Embryonic facial prominence (tissue), 1 donor: ENCODE data around the gene KCNK15.
"Not testable (repeated sequence)": the region's sequence is repeated elsewhere in the genome, so short reads cannot be mapped to it uniquely, and the experiment has no call there.

ENCODE experiments used
- DNase-seq: peaks from one replicate; pipeline ENCODE4 v3.0.0-alpha.2; 2016; ENCODE audit errors: extremely low spot score

The KCNK15 gene

DNA sequence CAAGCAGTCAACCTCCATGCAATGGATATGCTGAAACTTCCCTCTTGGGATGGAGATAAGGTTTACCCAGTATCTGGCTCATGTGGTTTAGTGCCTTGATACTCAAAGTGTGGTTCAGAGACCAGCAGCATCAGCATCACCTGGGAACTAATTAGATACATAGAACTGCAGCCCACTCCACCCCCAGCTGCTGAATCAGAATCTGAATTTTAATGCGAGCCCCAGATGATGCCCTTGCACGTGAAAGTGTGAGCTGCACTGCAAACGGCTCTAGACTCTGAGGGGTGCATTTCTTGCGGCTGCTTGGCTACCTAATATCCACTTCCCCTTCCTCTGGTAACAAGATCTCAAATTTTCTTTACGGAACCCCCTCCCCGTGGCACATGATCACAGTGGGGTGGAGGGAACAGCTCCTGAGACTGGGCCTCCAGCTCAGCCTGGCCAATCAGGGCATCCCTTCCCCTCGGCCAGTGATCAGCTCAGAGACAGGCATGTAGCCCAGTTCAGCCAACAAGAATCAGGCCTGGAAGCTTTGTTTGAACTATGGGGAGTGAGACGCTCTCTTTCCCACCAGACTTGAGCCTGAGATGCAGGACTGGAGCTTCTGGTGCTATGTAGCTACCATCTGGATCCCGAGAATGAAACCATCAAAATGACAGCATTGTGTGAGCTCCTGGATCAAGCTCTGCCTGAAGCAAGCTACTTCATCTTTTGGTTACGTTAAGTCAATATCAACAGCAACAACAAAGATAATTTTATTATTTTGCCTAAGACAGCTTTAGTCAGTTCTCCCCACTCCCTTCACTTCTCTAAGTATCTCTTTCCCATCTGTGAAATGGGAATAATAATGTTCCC, 12.8 kb downstream of the KCNK15 start:
- no peak for DNase-seq

DNA sequence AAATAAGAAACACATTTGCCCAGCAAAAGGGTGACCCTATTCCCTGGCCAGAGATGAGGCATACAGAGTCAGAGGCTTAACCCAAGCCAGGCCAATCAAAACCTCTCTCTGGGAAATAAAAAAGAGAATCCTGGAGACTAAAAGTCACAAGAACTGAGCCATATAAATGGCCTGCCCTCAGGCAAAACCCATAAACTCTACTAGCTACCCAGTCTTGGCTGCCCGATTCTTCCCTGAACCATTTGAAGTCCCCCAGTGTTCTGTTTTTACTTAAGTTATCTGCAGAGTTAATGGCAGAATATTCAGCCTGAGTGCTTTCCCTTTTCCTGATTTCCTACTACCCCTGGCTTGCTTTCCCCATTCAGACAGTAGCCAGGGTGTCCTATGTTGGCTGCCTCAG, 13.9 kb downstream of the KCNK15 start:
- DNase-seq: no peak

DNA sequence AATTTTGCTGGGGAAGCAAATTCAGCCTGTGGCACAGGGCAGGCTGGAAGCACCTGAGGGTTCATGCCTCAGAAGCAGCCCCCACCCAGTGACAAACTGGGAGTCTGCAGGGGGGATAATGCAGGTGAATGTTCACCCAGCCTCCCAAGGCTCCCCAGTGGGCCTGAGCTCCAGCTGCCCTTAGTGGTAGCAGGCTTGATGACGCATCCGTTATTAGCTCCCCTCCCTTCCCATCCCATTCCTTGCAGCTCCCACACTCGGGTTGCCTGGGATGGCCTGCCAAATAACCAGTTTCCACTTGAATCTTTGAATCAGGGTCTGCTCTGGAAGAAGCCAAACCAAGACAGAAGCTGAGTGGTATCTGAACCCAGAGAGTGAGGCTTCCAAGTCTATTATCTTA, 15.8 kb downstream of the KCNK15 start:
- no peak for DNase-seq

DNA sequence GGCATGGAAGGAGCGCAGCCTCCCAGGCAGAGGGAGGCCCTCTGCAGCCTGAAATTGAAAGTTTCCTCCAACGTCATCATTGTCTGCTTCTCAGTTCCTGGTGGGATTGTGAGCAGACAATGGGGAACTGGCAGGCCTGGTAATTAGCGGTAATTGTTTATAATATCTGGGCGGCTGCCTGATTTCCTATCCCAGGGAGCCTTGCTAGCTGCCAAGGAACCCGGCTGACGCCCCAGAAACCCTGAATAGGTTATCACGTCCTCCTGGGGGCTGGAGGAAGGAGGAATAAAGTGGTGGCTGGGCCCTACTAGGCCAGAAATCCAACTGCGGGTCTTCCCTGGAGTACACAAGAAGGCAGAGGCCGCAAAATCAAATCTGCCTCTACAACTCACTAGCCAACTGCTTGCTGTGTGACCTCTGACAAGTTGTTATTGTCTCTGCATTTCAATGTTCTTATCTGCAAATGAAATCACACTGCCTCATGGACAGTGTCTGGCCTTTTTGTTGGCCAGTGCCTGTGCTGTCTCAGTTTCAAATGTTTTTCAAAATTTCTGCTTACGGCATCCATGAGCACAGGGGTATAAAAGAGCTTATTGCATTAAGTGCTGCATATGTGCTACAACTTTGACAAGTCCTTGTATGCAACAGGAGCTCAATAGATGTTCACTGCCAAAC, 16.9 kb downstream of the KCNK15 start:
- no peak for DNase-seq

DNA sequence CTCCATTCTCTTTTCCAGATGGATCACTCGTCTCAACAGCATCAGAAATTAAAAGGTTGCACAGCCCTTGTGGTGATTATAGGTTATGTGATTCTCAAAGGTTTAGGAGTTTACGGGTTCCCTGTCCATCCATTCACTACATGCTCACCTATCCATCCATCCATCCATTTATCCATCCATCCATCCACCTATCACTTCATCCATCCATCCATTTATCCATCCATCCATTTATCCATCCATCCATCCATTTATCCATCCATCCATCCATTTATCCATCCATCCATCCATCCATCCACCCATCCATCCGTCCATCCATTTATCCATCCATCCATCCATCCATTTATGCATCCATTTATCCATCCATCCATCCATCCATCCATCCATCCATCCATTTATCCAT, 18.1 kb downstream of the KCNK15 start:
- not testable (repeated sequence) for DNase-seq

DNA sequence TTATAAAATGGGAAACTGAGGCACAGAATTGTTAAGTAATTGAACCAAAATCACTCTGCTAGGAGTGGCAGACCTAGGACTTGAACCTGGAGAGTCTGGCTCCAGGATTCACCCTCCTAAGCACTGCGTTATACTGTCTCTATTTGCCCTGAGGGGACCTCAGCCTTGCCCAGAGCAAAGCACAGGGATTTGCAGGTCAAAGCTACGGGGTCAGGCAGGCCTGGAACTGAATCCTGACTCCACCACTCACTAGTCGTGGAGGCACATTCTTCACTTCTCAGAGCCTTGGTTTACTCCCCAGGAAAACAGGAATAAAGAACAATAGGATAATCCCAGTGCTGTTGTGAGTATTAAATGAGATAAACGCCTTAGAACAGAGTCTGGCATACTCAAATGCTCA, 19.4 kb downstream of the KCNK15 start:
- no peak for DNase-seq

DNA sequence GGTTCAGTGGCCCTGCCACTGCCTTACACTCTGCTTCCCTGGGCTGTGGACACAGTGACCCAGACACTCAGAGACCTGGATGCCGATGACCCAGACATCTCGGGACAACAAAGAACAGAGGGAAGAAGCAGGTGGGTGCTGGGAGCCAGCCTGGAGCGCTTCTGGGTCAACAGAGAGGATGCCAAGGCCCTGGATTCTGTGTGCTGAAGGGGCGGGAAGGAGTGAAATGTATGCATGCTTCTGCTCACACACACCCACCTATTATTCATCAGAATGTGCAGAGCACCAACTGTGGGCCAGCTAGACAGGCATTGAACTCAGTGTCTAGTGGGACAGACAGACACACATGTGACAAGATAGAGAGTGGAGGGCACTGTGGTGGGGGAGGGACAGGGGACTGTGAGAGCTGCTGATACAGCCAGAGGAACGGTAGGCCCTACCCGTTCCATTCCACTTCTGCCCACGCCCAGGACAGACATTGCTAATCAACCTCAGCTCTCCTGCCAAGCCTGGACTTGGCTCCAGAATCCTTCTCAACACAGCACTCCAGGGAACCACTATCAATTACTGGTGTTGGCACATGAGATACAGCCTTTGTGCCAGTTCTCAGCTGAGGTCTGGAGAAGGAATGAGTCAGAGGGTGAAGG, 20.2 kb downstream of the KCNK15 start:
- no peak for DNase-seq

DNA sequence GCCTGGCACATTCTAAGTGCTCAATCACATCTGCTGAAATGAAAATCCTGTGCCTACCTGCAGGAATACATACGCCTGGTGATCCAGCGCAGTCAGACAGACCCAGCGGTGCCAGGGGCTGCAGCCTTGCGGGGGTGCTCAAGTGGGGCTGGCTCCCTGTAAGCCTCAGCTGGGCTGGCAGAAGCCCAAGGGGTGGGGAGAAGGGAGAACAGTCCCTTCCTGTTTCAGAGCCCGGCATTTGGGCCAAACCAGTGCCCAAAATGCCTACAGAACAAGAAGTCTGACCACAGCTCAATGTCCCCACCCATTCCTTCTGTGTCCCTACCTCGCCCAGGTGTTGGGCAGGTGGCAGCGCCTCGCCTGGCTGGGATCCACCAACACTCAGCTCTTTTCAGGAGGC, 22.6 kb downstream of the KCNK15 start:
- no peak for DNase-seq

DNA sequence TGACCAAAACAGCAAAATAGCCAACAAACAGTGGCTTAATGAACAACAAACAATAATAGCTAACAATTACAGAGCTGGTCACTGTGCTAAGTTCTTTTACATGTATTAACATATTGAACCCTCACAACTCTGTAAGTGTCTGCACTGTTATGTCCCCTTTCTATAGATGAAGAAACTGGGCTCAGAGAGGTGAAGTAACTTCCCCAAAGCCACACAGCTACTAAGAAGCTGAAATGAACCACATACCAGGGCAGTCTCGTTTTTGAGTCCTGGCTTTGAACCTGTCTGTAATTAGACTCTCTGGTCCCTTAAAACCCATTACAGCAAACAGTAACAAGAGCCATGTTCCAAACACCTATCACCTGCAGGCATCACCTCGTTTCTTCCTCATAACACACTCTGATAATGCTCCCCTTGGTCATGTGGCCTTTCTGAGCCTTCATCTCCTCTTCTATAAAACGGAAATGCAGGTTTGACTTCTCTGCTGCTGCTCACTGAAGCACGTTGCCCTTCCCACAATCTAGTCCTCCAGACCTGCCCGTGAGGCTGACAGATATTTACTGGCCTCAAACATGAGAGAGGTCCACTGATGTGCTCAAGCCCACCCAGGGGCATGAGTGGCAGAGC, 23.3 kb downstream of the KCNK15 start:
- no peak for DNase-seq

DNA sequence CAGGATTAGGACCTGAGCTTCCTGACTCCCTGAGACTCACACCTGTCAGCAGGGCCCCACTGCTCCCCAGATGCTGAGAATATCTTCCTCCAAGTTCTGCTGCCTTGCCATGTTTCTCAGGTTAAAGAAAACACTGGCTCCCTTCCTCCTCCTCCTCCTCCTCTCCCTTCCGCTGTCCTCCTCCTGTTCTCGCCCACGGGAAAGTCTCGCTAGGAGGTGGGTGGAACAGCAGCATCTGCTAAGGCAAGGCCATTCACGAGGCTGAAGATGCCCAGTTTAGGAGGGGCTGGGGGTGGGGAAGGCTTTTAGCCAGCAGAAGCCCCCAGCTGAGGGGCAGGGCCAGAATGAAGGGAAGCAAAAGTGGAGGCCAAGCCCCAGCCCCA, 23.8 kb downstream of the KCNK15 start:
- no peak for DNase-seq

DNA sequence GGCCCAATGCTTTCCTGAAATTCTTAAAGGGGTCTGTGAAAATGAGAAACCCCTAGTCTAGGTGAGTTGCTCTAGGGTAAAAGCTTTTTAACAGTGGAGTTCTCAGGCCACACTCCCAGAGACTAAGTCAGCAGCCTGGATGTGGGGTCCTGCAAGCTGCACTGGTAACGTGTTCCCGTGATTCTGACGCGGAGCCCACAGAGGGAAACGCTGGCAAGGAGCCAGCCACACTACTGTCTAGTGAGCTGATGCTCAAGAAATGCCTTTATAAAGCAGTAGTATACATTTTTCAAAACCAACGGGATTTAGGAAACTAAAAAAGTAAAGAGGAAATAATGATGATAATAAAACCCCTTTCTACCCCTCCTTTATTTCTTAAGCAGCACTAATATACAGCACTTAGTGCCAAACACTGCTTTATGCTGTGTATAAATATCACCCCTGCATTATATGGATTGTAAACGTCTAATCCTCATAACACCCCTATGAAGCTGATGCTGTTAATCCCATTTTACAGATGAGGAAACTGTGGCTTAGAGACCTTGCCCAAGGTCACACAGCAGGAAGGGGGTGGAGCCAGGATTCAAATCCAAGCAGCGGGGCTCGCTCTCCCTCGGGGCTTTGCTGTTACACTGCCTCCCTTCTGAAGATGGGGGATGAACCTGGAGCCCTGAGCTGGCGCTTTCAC, 25.0 kb downstream of the KCNK15 start:
- DNase-seq: no peak

DNA sequence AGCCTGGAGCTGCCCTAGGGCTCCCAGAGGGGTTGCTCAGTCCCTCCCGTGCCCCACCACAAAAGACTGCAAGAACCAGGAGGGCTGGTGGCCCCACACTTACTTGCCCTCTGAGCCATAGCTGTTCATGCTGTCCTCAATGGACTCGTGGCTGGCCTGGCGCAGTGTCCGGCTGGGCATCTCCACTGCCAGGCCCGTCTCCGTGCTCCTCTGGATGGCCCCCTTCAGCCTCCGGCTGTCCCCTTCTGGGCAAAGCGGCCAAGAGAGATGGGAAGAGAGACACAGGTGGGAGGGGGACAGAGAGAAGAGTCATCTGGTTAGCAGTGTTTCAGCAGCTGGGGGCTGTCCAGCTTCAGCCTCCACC, 25.5 kb downstream of the KCNK15 start:
- DNase-seq: no peak

DNA sequence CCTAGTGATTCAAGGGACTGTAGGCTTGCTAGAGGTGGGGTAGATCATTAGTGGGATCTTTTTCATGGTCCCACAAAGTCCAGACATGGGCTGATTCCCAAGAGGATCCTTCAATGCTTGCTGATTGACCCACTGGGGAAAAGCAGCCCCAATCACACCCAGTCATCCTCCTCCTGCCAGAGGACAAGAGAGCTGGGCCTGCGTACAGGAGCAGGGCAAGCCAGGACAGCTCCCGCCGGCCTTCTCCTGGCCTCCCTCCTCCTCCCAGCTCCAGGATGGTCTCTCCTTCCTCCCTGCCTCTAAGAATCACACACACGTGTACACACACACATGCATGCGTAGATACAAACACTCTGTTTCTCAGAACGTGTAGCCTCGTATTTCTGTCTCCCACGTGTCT, 27.0 kb downstream of the KCNK15 start:
- no peak for DNase-seq

DNA sequence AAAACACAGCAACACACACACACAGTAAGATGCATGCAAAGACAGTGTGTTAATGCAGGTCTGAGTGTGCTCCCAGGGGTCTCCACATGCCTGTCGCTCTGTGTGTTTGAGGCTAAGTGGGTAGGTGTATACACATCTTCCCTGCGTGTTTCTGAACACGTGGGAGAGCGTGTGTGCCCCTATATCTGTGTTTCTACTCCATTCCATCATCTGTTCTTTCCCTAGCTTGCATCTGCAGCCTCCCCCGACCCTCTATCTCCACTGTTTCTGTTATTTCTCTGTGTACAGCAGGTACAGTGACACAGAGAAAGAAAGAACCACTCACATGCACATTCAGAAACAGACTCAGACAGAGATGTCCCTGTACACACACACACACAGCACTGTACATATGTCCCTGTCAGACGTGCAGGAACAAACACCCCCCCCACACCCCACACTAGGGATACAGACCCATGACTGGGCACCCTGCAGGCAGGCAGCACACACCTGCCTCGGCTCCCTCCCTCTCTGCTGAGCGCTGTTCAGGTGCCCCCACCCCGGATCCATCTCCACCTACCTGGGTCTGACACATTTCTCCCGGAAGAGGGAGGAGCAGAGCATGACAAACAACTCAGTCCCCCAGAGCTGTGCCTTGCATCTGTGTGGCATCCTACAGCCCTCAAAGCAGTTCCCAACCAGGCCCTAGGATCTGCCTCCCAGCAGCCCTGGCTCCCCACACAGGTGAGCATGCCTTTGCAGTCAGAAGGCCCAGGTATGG, 27.6 kb downstream of the KCNK15 start:
- no peak for DNase-seq

DNA sequence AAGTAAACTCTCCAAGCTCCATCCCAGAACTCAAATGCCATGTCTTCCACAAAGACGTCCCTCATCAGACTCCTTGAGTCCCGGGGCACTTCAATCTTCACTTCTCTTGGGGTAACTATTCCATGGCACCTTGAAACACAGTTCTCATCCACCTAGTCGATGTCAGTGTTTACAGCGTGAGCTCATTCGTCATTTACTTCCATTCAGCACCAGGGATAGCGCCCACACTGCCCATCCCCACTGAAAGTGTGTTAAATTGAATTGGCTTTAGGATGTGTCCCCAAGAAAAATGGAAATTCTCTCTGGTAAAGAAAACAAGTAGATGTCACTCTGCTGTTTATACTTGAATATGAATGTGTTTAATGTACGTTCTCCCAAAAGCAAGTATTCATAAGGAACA, 31.3 kb downstream of the KCNK15 start:
- DNase-seq: no peak

DNA sequence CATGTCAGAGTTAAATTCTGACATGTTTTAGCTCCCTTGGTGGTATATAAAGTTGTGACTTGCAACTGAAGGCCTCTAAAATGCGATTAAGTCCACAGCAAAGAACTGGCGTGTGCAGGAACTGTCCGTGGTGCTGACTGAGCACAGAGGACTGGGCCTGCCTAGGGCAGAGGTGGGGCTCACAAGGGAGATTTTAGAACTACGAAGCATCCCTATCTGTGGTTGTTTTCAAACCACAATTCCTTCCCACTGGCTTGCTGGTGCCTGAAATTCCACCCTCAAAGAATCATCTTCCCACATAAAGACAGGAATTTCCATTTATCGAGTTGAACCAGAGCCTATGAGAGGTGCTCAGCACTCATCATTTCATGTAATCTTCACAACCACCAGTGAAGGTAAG, 34.6 kb downstream of the KCNK15 start:
- DNase-seq: no peak

DNA sequence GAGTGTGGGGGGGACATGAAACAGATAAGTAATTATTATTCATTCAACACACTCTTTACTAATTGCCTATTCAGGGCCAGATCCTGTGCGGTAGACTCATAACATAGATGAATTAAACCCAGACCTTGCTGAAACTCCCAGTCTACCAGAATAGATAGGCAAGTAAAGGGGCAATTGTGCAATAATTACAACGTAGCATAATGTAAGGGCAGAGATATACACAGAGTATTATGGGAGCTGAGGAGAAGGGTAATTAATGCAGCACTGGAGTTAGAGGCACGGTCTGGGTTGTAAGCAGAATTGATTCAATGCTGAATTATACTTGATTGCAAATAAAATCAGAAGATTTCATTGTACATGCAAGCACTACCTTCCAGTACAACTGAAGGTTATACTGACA, 35.5 kb downstream of the KCNK15 start:
- no peak for DNase-seq

DNA sequence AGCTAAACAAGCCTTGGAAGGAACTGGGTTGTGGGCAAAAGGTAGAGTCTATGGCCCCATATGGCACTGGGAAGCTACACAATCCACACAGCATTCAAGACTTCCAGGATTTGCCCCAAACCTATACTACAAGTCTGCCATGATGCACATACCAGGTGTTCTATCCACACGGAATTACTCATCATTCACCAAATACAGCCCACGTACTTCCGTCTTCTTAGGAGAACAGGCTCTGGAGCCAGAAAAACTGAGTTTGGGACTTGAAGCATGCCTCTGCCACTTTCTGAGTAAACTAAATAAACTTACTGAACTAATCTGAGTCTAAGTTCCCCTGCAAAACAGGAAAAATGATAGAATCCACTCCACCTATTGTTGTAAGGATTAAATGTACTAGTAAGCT, 36.1 kb downstream of the KCNK15 start:
- no peak for DNase-seq

DNA sequence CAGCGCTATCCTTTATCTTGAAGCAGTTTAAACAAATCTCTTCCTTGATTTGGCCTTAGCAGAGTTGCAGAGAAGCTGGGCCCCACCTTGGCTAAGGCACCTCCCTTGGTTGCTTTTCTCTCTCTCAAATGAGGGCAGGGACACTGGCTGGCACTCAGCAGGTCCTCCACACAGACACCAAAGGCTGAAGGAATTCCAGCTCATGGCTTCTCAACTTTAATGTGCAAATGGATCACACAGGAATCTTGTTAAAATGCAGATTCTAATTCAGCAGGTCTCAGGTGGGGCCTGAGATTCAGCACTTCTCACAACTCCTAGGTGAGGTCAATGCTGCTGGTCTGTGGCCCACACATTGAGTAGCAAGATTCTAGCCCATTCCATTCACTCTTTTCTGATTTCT, 39.0 kb downstream of the KCNK15 start:
- no peak for DNase-seq

DNA sequence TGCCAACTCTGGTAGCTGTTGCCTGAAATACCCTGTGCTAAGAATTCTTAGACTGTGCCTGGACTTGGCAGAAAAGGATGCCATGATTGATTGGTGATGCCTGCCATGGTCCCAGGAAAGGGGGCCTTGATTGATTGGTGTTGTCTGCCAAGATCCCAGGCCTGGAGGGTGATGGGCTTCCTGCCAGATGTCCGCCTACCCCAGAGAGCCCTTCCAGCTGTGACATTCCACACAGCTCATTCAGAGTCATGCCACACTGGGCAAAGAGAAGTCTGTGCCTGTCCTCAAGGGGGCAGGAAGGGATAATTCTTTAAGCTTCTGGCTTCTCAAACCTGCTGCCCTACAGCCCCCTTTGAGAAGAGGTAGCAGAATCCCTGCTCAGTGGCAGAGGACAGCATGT, 40.1 kb downstream of the KCNK15 start:
- DNase-seq: no peak

DNA sequence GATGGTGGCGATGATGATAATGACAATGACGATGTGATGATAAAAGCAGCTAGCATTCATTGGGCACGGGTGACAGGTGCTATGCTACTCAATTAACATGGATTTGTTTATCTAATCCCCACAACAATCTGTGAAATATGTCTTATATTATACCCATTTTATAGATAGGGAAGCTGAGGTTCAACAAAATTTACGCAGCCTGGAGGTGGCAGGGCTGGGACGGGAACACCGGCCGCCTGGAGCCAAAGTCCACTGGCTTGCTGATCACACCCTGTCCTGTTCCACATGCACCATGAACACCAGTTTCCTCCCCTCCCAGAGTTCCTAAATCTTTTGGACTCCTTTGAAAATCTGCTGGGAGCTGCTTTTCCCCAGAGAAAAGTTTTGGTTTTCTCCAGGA, 41.6 kb downstream of the KCNK15 start:
- no peak for DNase-seq
